ENCODE data around the gene RPRD2.

Gene RPRD2

GRCh38 chr1:150469291-150469690, 105.3 kb downstream of the RPRD2 start:
- no peak for DNase-seq (ENCODE audit: low read depth in 2 of 3, low spot score in 1 of 3)

DNA sequence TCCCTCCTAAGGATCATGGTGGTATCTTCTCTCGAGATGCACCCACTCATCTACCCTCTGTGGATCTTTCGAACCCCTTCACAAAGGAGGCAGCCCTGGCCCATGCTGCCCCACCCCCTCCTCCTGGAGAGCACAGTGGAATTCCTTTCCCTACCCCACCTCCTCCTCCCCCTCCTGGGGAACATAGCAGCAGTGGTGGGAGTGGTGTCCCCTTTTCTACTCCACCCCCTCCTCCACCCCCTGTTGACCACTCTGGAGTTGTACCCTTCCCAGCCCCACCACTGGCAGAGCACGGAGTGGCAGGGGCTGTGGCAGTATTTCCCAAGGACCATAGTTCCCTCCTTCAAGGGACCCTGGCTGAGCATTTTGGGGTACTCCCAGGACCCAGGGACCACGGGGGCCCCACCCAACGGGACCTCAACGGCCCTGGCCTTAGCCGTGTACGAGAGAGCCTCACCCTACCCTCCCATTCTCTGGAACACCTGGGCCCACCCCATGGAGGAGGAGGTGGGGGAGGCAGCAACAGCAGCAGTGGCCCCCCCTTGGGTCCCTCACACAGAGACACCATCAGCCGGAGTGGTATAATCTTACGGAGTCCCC, 108.8 kb downstream of the RPRD2 start:
- DNase-seq (ENCODE audit: low read depth in 2 of 3, low spot score in 1 of 3) = no peak

DNA sequence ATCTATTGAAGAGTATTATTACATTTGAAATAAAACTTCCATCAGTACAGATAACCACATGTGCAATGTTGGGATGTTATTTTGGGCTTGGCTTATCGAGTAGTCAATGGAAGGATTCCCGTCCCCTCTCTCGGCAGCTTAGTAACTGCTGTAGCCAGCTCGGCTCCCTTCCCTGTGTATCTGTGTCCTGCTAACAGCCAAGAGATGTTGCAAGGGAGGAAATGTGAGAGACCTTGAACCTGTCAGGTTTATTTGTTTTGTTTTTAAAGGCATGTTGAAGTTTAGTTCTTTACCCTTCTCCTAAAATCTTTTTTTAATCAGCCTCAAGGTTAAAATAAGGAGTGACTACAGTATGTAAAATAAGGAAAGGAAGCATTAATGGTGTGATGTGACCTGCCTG, 109.7 kb downstream of the RPRD2 start:
- DNase-seq (ENCODE audit: low read depth in 2 of 3, low spot score in 1 of 3) = no peak

DNA sequence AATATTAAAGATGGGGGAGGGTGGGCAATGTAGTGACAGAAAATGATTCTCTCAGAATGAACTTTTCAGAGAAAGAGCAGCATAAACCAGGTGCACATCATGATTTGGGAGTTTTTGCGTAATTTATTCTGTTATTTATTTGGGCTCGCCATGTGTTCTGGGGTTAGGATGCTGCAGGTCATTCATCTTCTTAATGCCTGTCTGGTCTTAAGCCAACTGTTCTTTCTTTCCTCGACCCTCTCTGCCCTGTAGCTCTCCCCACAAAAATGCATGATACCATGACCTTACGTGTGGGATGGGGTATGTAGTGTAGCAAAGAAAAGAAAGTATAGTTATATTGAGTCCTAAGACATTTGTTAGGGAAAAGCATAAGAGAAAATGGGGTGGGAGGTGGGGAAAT, 110.9 kb downstream of the RPRD2 start:
- no peak for DNase-seq (ENCODE audit: low read depth in 2 of 3, low spot score in 1 of 3)

DNA sequence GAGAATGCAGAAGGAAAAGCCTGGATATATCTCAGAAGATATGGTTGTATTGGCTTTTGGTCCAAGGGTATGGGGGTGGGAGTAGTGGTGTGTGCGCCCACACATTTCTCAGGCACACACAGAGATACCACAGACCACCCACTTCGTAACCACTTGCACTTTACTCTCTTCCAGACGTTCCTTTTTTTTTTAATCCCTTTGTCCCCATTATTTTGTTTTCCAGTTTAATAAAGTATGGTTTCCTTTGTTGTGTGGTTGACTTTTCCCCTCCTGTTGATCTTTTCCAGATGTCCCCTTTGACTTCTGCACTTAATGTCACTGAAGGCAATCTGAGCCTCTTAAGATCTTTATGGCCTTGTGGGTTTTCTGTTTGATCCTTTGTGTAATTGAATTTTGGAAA, 112.8 kb downstream of the RPRD2 start:
- DNase-seq (ENCODE audit: low read depth in 2 of 3, low spot score in 1 of 3) = no peak

DNA sequence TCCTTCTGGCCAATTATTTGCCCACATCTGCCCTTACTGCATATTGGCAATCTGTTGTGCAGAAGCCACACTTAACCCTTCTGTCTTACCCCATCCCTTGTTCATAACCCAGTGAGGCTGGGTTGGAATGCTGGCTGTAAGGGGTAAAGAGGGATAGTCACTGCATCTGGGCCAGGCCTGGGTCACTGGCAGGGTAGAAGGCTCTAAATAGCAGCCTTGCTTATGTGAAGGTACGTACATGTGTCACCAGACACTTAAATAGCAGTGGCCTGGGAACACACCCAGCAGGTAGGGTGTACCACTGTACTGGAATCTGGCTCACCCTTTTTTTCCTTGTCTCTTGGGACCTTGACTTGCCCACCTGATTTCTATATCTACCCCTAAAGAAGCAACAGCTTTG, 113.4 kb downstream of the RPRD2 start:
- DNase-seq (ENCODE audit: low read depth in 2 of 3, low spot score in 1 of 3) = no peak

DNA sequence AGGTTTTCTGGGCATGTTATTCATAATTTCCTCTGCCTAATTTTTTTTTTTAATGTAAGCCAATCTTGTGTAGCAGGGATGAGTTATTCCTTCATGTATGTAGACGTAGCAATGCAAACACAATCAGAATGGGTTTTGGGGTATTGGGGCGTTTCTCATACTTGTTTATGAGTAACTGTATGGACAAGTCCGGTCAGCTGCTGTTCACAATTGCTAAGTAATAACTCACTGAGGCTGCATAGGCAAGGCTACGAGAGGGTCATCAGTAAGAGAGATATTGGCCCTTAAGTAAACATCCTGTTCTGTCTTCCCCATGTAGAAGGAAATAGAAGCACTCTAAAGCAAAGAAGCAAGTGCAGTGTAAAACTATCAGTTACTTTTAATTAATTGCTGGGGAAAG, 113.8 kb downstream of the RPRD2 start:
- DNase-seq (ENCODE audit: low read depth in 2 of 3, low spot score in 1 of 3) = no peak

DNA sequence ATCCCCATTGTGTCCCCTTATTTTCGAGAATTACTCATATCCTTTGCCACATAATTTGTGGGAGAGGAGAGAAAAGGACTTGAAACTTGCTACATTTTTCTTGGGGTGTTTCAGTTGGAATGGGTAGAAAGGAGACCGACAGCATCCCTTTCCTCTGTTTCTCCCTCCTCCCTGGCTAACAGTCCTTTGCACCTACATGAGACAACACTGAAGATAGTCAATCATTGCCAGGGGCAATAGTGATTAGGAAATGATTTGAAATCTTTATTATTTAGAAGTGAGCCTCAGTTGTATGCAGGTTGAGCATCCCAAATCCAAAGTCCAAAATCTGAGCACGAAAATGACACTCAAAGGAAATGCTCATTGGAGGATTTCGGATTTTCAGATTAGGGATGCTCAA, 115.4 kb downstream of the RPRD2 start:
- no peak for DNase-seq (ENCODE audit: low read depth in 2 of 3, low spot score in 1 of 3)

- no peak for DNase-seq (ENCODE audit: low read depth in 2 of 3, low spot score in 1 of 3)
Measured at GRCh38 chr1:150479927-150480352, 116.0 kb downstream of the RPRD2 start.

- DNase-seq (ENCODE audit: low read depth in 2 of 3, low spot score in 1 of 3) = no peak
Measured at GRCh38 chr1:150484431-150484830, 120.5 kb downstream of the RPRD2 start.

GRCh38 chr1:150484861-150485260, 120.9 kb downstream of the RPRD2 start:
- DNase-seq (ENCODE audit: low read depth in 2 of 3, low spot score in 1 of 3) = no peak

GRCh38 chr1:150486966-150487762, 123.2 kb downstream of the RPRD2 start, which contains the start of gene TARS2:
Gene TARS2, plus strand, starts transcription at chr1:150487419. Its CDS starts 32 bp downstream, at chr1:150487451.
- DNase-seq (ENCODE audit: low read depth in 2 of 3, low spot score in 1 of 3) = peak; percentile 90 to 100 (median 95)

GRCh38 chr1:150487763-150488115, 123.8 kb downstream of the RPRD2 start:
- no peak for DNase-seq (ENCODE audit: low read depth in 2 of 3, low spot score in 1 of 3)

DNA sequence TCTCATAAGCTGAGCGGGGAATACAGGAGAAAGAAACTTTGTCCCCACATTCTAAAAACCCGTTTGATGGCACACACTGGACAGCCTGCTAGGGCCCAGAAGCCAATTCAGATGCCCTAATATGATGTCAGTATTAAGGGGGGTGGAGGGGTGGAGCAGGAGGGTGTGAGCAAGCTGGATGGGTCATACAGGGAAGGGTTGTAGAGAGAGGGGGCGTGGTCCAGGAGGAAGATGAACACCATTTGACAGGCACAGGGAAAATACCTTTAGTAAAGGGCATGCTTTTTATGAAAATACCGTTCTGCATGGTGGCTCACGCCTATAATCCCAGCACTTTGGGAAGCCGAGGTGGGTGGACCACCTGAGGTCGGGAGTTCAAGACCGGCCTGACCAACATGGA, 129.2 kb downstream of the RPRD2 start:
- DNase-seq (ENCODE audit: low read depth in 2 of 3, low spot score in 1 of 3) = no peak

GRCh38 chr1:150498342-150498741, 134.4 kb downstream of the RPRD2 start:
- DNase-seq (ENCODE audit: low read depth in 2 of 3, low spot score in 1 of 3) = no peak

DNA sequence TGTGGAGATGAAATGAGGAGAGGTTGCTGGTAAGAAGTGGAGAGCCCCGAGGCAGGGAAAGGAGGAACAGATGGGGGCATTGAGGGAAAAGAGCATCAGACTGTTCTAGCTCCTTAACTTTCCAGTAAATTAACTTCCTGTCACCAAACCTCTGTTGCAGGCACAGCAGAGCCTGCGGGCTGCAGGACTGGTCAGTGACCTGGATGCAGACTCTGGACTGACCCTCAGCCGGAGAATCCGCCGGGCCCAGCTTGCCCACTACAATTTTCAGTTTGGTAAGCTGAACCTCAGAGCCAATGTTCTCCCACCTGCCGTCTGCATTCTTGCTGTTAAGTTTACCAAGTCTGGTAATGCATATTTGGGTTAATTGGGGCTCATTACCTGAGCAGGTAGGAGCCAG, 141.5 kb downstream of the RPRD2 start:
- no peak for DNase-seq (ENCODE audit: low read depth in 2 of 3, low spot score in 1 of 3)

- no peak for DNase-seq (ENCODE audit: low read depth in 2 of 3, low spot score in 1 of 3)
Measured at GRCh38 chr1:150507912-150508864, 144.2 kb downstream of the RPRD2 start, which contains the start of gene ECM1. Gene ECM1, plus strand, starts transcription at chr1:150508109. Its CDS starts 101 bp downstream, at chr1:150508210.

GRCh38 chr1:150508982-150509381, 145.0 kb downstream of the RPRD2 start:
- DNase-seq (ENCODE audit: low read depth in 2 of 3, low spot score in 1 of 3) = no peak

- no peak for DNase-seq (ENCODE audit: low read depth in 2 of 3, low spot score in 1 of 3)
Measured at GRCh38 chr1:150511551-150511950, 147.6 kb downstream of the RPRD2 start.

- DNase-seq (ENCODE audit: low read depth in 2 of 3, low spot score in 1 of 3) = no peak
Measured at GRCh38 chr1:150511985-150512660, 148.2 kb downstream of the RPRD2 start.

GRCh38 chr1:150512846-150513245, 148.9 kb downstream of the RPRD2 start:
- DNase-seq (ENCODE audit: low read depth in 2 of 3, low spot score in 1 of 3) = no peak
